Measurements from ENCODE around the gene FGD2.

Gene FGD2

GRCh38 chr6:37033819-37034795, 28.7 kb downstream of the FGD2 start:
- no peak for ATAC-seq
- TF ChIP-seq ISL1 (CRISPR knock-in tag; IDR thresholded peaks at IDR 0.05) (no peak), GLIS3 (CRISPR knock-in tag; IDR thresholded peaks at IDR 0.05) (no peak), SNAI2 (CRISPR knock-in tag; IDR thresholded peaks at IDR 0.05) (no peak), ZC3H10 (CRISPR knock-in tag; IDR thresholded peaks at IDR 0.05) (no peak), ESRRG (CRISPR knock-in tag; IDR thresholded peaks at IDR 0.05) (no peak), ZFP30 (CRISPR knock-in tag; IDR thresholded peaks at IDR 0.05) (no peak), ARNTL (CRISPR knock-in tag; IDR thresholded peaks at IDR 0.05; ENCODE audit: borderline replicate concordance, low read depth) (no peak), ZFP3 (CRISPR knock-in tag; IDR thresholded peaks at IDR 0.05) (no peak), TCF4 (CRISPR knock-in tag; IDR thresholded peaks at IDR 0.05; ENCODE audit: borderline replicate concordance) (no peak), CREB5 (CRISPR knock-in tag; IDR thresholded peaks at IDR 0.05; ENCODE audit: low read depth) (no peak), PPARA (CRISPR knock-in tag; IDR thresholded peaks at IDR 0.05; ENCODE audit: borderline replicate concordance) (no peak), ZNF70 (CRISPR knock-in tag; IDR thresholded peaks at IDR 0.05) (no peak), CSRNP3 (CRISPR knock-in tag; IDR thresholded peaks at IDR 0.05) (no peak), RARB (CRISPR knock-in tag; IDR thresholded peaks at IDR 0.05) (no peak), ZNF565 (CRISPR knock-in tag; conservative IDR thresholded peaks at IDR 0.05; ENCODE audit: low read depth) (no peak), ZNF8 (CRISPR knock-in tag; IDR thresholded peaks at IDR 0.05) (no peak), POU6F1 (CRISPR knock-in tag; IDR thresholded peaks at IDR 0.05; ENCODE audit: borderline replicate concordance, low read depth) (no peak), TSHZ2 (CRISPR knock-in tag; IDR thresholded peaks at IDR 0.05) (no peak), BACH2 (CRISPR knock-in tag; IDR thresholded peaks at IDR 0.05; ENCODE audit: borderline replicate concordance) (no peak), OSR1 (CRISPR knock-in tag; IDR thresholded peaks at IDR 0.05) (no peak)

- no peak for ATAC-seq
- TF ChIP-seq SNAI2 (CRISPR knock-in tag; IDR thresholded peaks at IDR 0.05) (no peak), TCF4 (CRISPR knock-in tag; IDR thresholded peaks at IDR 0.05; ENCODE audit: borderline replicate concordance) (no peak), GLIS3 (CRISPR knock-in tag; IDR thresholded peaks at IDR 0.05) (no peak), CSRNP3 (CRISPR knock-in tag; IDR thresholded peaks at IDR 0.05) (no peak), OSR1 (CRISPR knock-in tag; IDR thresholded peaks at IDR 0.05) (no peak), ESRRG (CRISPR knock-in tag; IDR thresholded peaks at IDR 0.05) (no peak), RARB (CRISPR knock-in tag; IDR thresholded peaks at IDR 0.05) (no peak), ZNF8 (CRISPR knock-in tag; IDR thresholded peaks at IDR 0.05) (no peak), CSDC2 (CRISPR knock-in tag; IDR thresholded peaks at IDR 0.05) (no peak), TSHZ2 (CRISPR knock-in tag; IDR thresholded peaks at IDR 0.05) (no peak), POU6F1 (CRISPR knock-in tag; IDR thresholded peaks at IDR 0.05; ENCODE audit: borderline replicate concordance, low read depth) (no peak), ZFP3 (CRISPR knock-in tag; IDR thresholded peaks at IDR 0.05) (no peak), PPARA (CRISPR knock-in tag; IDR thresholded peaks at IDR 0.05; ENCODE audit: borderline replicate concordance) (no peak)
These were observed 30.7 kb downstream of the FGD2 start for GRCh38 chr6:37036146-37036545.
